GM13976 (cell line): ENCODE data around the gene XNDC1N.

Source experiments
- DNase-seq: peaks from one replicate; pipeline ENCODE4 v3.0.0; 2012; ENCODE audit warnings: low spot score
- CTCF ChIP-seq: IDR thresholded peaks from 2 replicates; pipeline ENCODE4 v1.5.1; 2012; ENCODE audit warnings: borderline replicate concordance, mild to moderate bottlenecking; ENCODE audit not compliant: insufficient read depth; ENCODE audit errors: extremely low read depth, missing control alignments, control extremely low read depth
- in situ Hi-C: fragments of 300-500 bp; cut with MboI; formaldehyde crosslinking; loops from one replicate; pipeline ENCODE4 v1.12.0; 2022; ENCODE audit warnings: low sequenced_read_pairs, mixed read lengths, inconsistent platforms; ENCODE audit not compliant: unreplicated experiment

The XNDC1N gene

GRCh38 chr11:71927820-71928736, at the start of gene XNDC1N:
XNDC1N (minus strand) TSS chr11:71928594; CDS start chr11:71923353, 5,241 bp downstream.
- TF ChIP-seq CTCF, result no peak
- DNase-seq, result peak; percentile 83
- in situ Hi-C loops, result no loop called here

GRCh38 chr11:71977743-71978418, 49.5 kb upstream of the XNDC1N start:
- in situ Hi-C loops, result no loop called here
- peak; percentile 46 for TF ChIP-seq CTCF

GRCh38 chr11:71977090-71977489, 48.7 kb upstream of the XNDC1N start:
- no peak for TF ChIP-seq CTCF
- DNase-seq, result no peak
- in situ Hi-C loops, result no loop called here

More at GRCh38 chr11:71977743-71978418, 49.5 kb upstream of the XNDC1N start:
- DNase-seq, result peak; percentile 58

GRCh38 chr11:71976551-71976950, 48.2 kb upstream of the XNDC1N start:
- no peak for TF ChIP-seq CTCF

GRCh38 chr11:71971680-71972079, 43.3 kb upstream of the XNDC1N start:
- DNase-seq, result no peak
- TF ChIP-seq CTCF, result no peak
- in situ Hi-C loops, result no loop called here

More at GRCh38 chr11:71976551-71976950, 48.2 kb upstream of the XNDC1N start:
- no peak for DNase-seq
- in situ Hi-C loops, result no loop called here

GRCh38 chr11:71964641-71965040, 36.2 kb upstream of the XNDC1N start:
- in situ Hi-C loops, result no loop called here
- no peak for DNase-seq
- TF ChIP-seq CTCF, result no peak
